HEK293 (cell line): ENCODE data around the gene NDUFA8.

Experiments
- CTCF ChIA-PET: fragments of 350-600 bp; formaldehyde crosslinking; extraction: SDS; loops from one replicate; lab custom pipeline; 2021; ENCODE audit warnings: antibody characterized with exemption; lab: Yijun Ruan, JAX
- POLR2A ChIA-PET: fragments of 300-600 bp; formaldehyde crosslinking; extraction: SDS; loops from one replicate; lab custom pipeline; 2020; ENCODE audit warnings: antibody characterized with exemption, inconsistent platforms; lab: Yijun Ruan, JAX
- H3K27ac ChIP-seq: fragments of 200-500 bp; sonication (Bioruptor generic); 2 replicates; pipeline ENCODE4 v1.5.1; 2014; ENCODE audit warnings: low read depth, low read length, control low read depth, inconsistent platforms; ENCODE audit errors: extremely low read depth
- H3K36me3 ChIP-seq, 2 experiments: fragments of 200-500 bp in 1 of 2; sonication (Bioruptor generic) in 1 of 2; 1 replicate in 1 of 2; 2 replicates in 1 of 2; pipeline ENCODE4 v1.5.1; 2014 to 2017; ENCODE audit warnings: inconsistent platforms in 2 of 2, low read length in 2 of 2; ENCODE audit not compliant: control insufficient read depth in 2 of 2, insufficient read depth in 1 of 2
- H3K4me1 ChIP-seq: fragments of 200-500 bp; sonication (Bioruptor generic); 2 replicates; pipeline ENCODE4 v1.5.1; 2014; ENCODE audit warnings: mild to moderate bottlenecking, low read length, inconsistent platforms; ENCODE audit not compliant: control insufficient read depth, insufficient read depth
- H3K4me3 ChIP-seq: 2 replicates; pipeline ENCODE4 v1.5.1; 2011; ENCODE audit warnings: low read depth, mild to moderate bottlenecking, control low read depth, low read length, moderate library complexity
- H3K9me3 ChIP-seq: fragments of 200-500 bp; sonication (Bioruptor generic); 2 replicates; pipeline ENCODE4 v1.5.1; 2014; ENCODE audit warnings: low read depth, low read length, inconsistent platforms; ENCODE audit not compliant: control insufficient read depth, insufficient read depth
- GLIS2 ChIP-seq: fragments of 450-650 bp; formaldehyde crosslinking; IDR thresholded peaks from 2 replicates; pipeline ENCODE4 v1.5.1; 2016; ENCODE audit warnings: missing biosample characterization, missing genetic modification characterization
- KLF7 ChIP-seq: fragments of 450-650 bp; formaldehyde crosslinking; IDR thresholded peaks from 2 replicates; pipeline ENCODE4 v1.5.1; 2016; ENCODE audit warnings: missing biosample characterization, missing genetic modification characterization, borderline replicate concordance
- YY1 ChIP-seq: fragments of 450-650 bp; formaldehyde crosslinking; IDR thresholded peaks from 2 replicates; pipeline ENCODE4 v1.5.1; 2018; ENCODE audit warnings: missing biosample characterization, missing genetic modification characterization
- YY2 ChIP-seq: fragments of 450-650 bp; formaldehyde crosslinking; IDR thresholded peaks from 2 replicates; pipeline ENCODE4 v1.5.1; 2016; ENCODE audit warnings: missing biosample characterization, missing genetic modification characterization
- ZBTB48 ChIP-seq: fragments of 450-650 bp; formaldehyde crosslinking; IDR thresholded peaks from 2 replicates; pipeline ENCODE4 v1.5.1; 2016; ENCODE audit warnings: missing biosample characterization, missing genetic modification characterization
- ZBTB6 ChIP-seq: fragments of 450-650 bp; formaldehyde crosslinking; IDR thresholded peaks from 2 replicates; pipeline ENCODE4 v1.5.1; 2017; ENCODE audit warnings: missing biosample characterization, missing genetic modification characterization
- ZFP69B ChIP-seq: fragments of 450-650 bp; formaldehyde crosslinking; IDR thresholded peaks from 2 replicates; pipeline ENCODE4 v1.5.1; 2016; ENCODE audit warnings: missing biosample characterization, missing genetic modification characterization
- ZNF112 ChIP-seq: fragments of 450-650 bp; formaldehyde crosslinking; IDR thresholded peaks from 2 replicates; pipeline ENCODE4 v1.5.0; 2017; ENCODE audit warnings: missing biosample characterization, missing genetic modification characterization
- ZNF146 ChIP-seq: fragments of 450-650 bp; formaldehyde crosslinking; IDR thresholded peaks from 2 replicates; pipeline ENCODE4 v1.5.1; 2016; ENCODE audit warnings: missing biosample characterization, missing genetic modification characterization
- ZNF214 ChIP-seq: fragments of 450-650 bp; formaldehyde crosslinking; IDR thresholded peaks from 2 replicates; pipeline ENCODE4 v1.5.1; 2017; ENCODE audit warnings: missing biosample characterization, mild to moderate bottlenecking, missing genetic modification characterization, borderline replicate concordance
- ZNF221 ChIP-seq: fragments of 450-650 bp; formaldehyde crosslinking; IDR thresholded peaks from 2 replicates; pipeline ENCODE4 v1.5.1; 2017; ENCODE audit warnings: missing biosample characterization, missing genetic modification characterization, borderline replicate concordance
- ZNF404 ChIP-seq: fragments of 450-650 bp; formaldehyde crosslinking; IDR thresholded peaks from 2 replicates; pipeline ENCODE4 v1.5.1; 2017; ENCODE audit warnings: missing biosample characterization, missing genetic modification characterization
- ZNF555 ChIP-seq: fragments of 450-650 bp; formaldehyde crosslinking; conservative IDR thresholded peaks from 2 replicates; pipeline ENCODE4 v1.5.1; 2017; ENCODE audit warnings: missing biosample characterization, mild to moderate bottlenecking, missing genetic modification characterization, inconsistent platforms
- ZNF600 ChIP-seq: fragments of 450-650 bp; formaldehyde crosslinking; IDR thresholded peaks from 2 replicates; pipeline ENCODE4 v1.5.1; 2016; ENCODE audit warnings: missing biosample characterization, missing genetic modification characterization
- ZNF701 ChIP-seq: fragments of 450-650 bp; formaldehyde crosslinking; IDR thresholded peaks from 2 replicates; pipeline ENCODE4 v1.5.1; 2016; ENCODE audit warnings: missing biosample characterization, missing genetic modification characterization
- ZNF785 ChIP-seq: fragments of 450-650 bp; formaldehyde crosslinking; IDR thresholded peaks from 2 replicates; pipeline ENCODE4 v1.5.1; 2016; ENCODE audit warnings: missing biosample characterization, missing genetic modification characterization
- TF ChIP-seq, protein P1 (sequence below): fragments of 450-650 bp; formaldehyde crosslinking; IDR thresholded peaks from 2 replicates; pipeline ENCODE4 v1.5.1; 2017; ENCODE audit warnings: missing biosample characterization, missing genetic modification characterization
- TF ChIP-seq, protein P2 (sequence below): fragments of 450-650 bp; formaldehyde crosslinking; IDR thresholded peaks from 2 replicates; pipeline ENCODE4 v1.5.1; 2016; ENCODE audit warnings: missing biosample characterization, missing genetic modification characterization

Gene NDUFA8

GRCh38 chr9:122110100-122110833, 49.3 kb downstream of the NDUFA8 start:
- H3K4me1 ChIP-seq = no peaks in the 10 kb centered on the region
- H3K27ac ChIP-seq = no peak overlapping the region
- H3K4me3 ChIP-seq = no peak overlapping the region
- no peaks in the 10 kb centered on the region for H3K36me3 ChIP-seq
- CTCF ChIA-PET = interaction anchor here (0.7 to 6.5 kb wide), 5 partner anchors 12 to 1915 kb away, joined by 3 to 59 read pairs (median 11); no protein-coding TSS in a partner anchor
- POLR2A ChIA-PET = no interaction called here
- peak; percentile 96 for TF ChIP-seq ZBTB6 (tag by site-specific recombination)
- TF ChIP-seq ZNF214 (tag by site-specific recombination) = no peak
- H3K9me3 ChIP-seq = no peaks in the 10 kb centered on the region

- no peaks in the 10 kb centered on the region for H3K4me1 ChIP-seq
- H3K36me3 ChIP-seq = no peaks in the 10 kb centered on the region
- TF ChIP-seq ZNF112 (tag by site-specific recombination) = no peak
- TF ChIP-seq ZNF600 (tag by site-specific recombination) = no peak
- TF ChIP-seq YY2 (tag by site-specific recombination) = no peak
- no peak for TF ChIP-seq ZNF146
- TF ChIP-seq GLIS2 = no peak
- TF ChIP-seq KLF7 (tag by site-specific recombination) = no peak
- no peak for TF ChIP-seq ZNF701 (tag by site-specific recombination)
- TF ChIP-seq ZNF555 (tag by site-specific recombination) = no peak
- no peak for TF ChIP-seq ZNF404 (tag by site-specific recombination)
- TF ChIP-seq ZFP69B (tag by site-specific recombination) = no peak
- no peak for TF ChIP-seq YY1
- TF ChIP-seq, protein P1, sequence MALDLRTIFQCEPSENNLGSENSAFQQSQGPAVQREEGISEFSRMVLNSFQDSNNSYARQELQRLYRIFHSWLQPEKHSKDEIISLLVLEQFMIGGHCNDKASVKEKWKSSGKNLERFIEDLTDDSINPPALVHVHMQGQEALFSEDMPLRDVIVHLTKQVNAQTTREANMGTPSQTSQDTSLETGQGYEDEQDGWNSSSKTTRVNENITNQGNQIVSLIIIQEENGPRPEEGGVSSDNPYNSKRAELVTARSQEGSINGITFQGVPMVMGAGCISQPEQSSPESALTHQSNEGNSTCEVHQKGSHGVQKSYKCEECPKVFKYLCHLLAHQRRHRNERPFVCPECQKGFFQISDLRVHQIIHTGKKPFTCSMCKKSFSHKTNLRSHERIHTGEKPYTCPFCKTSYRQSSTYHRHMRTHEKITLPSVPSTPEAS (tag by site-specific recombination) = no peak
- TF ChIP-seq, protein P2, sequence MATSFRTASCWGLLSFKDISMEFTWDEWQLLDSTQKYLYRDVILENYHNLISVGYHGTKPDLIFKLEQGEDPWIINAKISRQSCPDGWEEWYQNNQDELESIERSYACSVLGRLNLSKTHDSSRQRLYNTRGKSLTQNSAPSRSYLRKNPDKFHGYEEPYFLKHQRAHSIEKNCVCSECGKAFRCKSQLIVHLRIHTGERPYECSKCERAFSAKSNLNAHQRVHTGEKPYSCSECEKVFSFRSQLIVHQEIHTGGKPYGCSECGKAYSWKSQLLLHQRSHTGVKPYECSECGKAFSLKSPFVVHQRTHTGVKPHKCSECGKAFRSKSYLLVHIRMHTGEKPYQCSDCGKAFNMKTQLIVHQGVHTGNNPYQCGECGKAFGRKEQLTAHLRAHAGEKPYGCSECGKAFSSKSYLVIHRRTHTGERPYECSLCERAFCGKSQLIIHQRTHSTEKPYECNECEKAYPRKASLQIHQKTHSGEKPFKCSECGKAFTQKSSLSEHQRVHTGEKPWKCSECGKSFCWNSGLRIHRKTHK (tag by site-specific recombination) = no peak
- TF ChIP-seq ZNF785 (tag by site-specific recombination) = no peak
- no peaks in the 10 kb centered on the region for H3K9me3 ChIP-seq
- POLR2A ChIA-PET = no interaction called here
- CTCF ChIA-PET = interaction anchor here (2.4 to 4.4 kb wide), 2 partner anchors 11 to 14 kb away, joined by 11 to 38 read pairs; no protein-coding TSS in a partner anchor
- H3K4me3 ChIP-seq = no peak overlapping the region
- no peak overlapping the region for H3K27ac ChIP-seq
Observed at GRCh38 chr9:122109035-122109813, 50.4 kb downstream of the NDUFA8 start.

DNA sequence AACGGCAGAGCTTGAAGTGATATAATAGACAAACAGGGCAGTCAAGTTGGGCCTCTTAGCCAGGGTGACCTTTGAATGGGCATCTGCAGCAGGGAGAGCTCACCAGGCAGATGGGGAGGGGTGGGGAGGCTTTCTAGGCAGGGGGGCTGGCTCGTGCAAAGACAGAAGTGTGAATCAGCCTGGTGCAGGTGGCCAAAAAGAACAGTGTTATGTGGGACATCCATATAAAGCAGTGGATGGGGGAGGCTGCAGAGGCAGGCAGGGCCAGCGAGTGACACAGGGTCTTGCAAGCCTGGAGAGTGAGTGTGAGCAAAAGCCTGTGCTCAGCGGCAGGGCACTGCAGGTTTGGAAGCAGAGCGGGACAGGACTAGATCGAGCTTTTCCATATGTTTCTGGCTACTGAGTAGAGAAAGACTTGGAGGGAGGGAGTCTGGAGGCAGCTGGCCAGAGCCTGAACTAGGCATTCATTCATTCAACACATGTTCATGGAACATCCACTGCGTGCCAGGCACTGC, 52.2 kb downstream of the NDUFA8 start:
- Histone ChIP-seq H3K36me3 (no peaks in the 10 kb centered on the region), H3K4me1 (no peaks in the 10 kb centered on the region), H3K4me3 (no peak overlapping the region), H3K9me3 (no peaks in the 10 kb centered on the region), H3K27ac (no peak overlapping the region)
- CTCF ChIA-PET = interaction anchor here (0.6 to 4.4 kb wide), 10 partner anchors 9 to 699 kb away, joined by 3 to 38 read pairs (median 5); no protein-coding TSS in a partner anchor
- POLR2A ChIA-PET = no interaction called here
- no peak for TF ChIP-seq ZFP69B (tag by site-specific recombination)
- TF ChIP-seq ZBTB48 = no peak
- no peak for TF ChIP-seq ZNF221
